Caco-2 (cell line): ENCODE data around the gene ASF1A. TPM values are rescaled to one million over a fixed set of nuclear protein-coding genes. Genes with fewer than 3 reads are reported as not detected.

Source experiments
- BruUV-seq: library from RNA; stranded (reverse); fragments of 400-500 nt; replicated peaks from 2 replicates; lab custom pipeline; 2021; lab: Mats Ljungman, UMichigan
- CTCF ChIA-PET: fragments of 300-600 bp; sonication (Branson Sonifier 250); formaldehyde crosslinking; loops from one replicate; lab custom pipeline; 2022; ENCODE audit warnings: antibody characterized with exemption; lab: Charles Lee
- POLR2A ChIA-PET: fragments of 300-600 bp; sonication (Branson Sonifier 250); formaldehyde crosslinking; loops from one replicate; lab custom pipeline; 2022; ENCODE audit warnings: antibody characterized with exemption; lab: Charles Lee
- DNase-seq, 2 experiments: peaks; one replicate each; pipeline versions ENCODE4 v3.0.0 to v3.0.0-alpha.2; 2020 to 2022
- H3K27me3 ChIP-seq: replicated peaks from 2 replicates; pipeline ENCODE4 v1.6.0; 2011; ENCODE audit warnings: low read length; ENCODE audit not compliant: control insufficient read depth, insufficient read depth
- H3K36me3 ChIP-seq: 2 replicates; pipeline ENCODE4 v1.5.1; 2011; ENCODE audit warnings: low read length; ENCODE audit not compliant: control insufficient read depth, insufficient read depth
- H3K4me1 ChIP-seq: fragments of 250-450 bp; sonication (Bioruptor Pico); 2 replicates; pipeline ENCODE4 v1.5.1; 2020; ENCODE audit warnings: mild to moderate bottlenecking
- H3K4me3 ChIP-seq: 2 replicates; pipeline ENCODE4 v1.5.1; 2011; ENCODE audit warnings: low read depth, mild to moderate bottlenecking, control low read depth, low read length
- H3K9me3 ChIP-seq: fragments of 250-450 bp; sonication (Bioruptor Pico); 2 replicates; pipeline ENCODE4 v1.5.1; 2020; ENCODE audit warnings: mild to moderate bottlenecking, moderate library complexity
- H3K27ac Mint-ChIP-seq: one replicate; pipeline ENCODE4 v1.8.0; 2022; ENCODE audit warnings: mixed read lengths; ENCODE audit not compliant: unreplicated experiment
- H3K27me3 Mint-ChIP-seq: one replicate; pipeline ENCODE4 v1.8.0; 2022; ENCODE audit warnings: mixed read lengths; ENCODE audit not compliant: insufficient read depth, unreplicated experiment
- H3K36me3 Mint-ChIP-seq: one replicate; pipeline ENCODE4 v1.8.0; 2022; ENCODE audit warnings: mild to moderate bottlenecking, mixed read lengths; ENCODE audit not compliant: insufficient read depth, unreplicated experiment
- H3K4me1 Mint-ChIP-seq: one replicate; pipeline ENCODE4 v1.8.0; 2022; ENCODE audit warnings: low read depth, mixed read lengths; ENCODE audit not compliant: unreplicated experiment
- H3K4me3 Mint-ChIP-seq: one replicate; pipeline ENCODE4 v1.8.0; 2022; ENCODE audit warnings: mild to moderate bottlenecking, moderate library complexity, mixed read lengths; ENCODE audit not compliant: unreplicated experiment
- H3K9me3 Mint-ChIP-seq: one replicate; pipeline ENCODE4 v1.8.0; 2022; ENCODE audit warnings: mixed read lengths; ENCODE audit not compliant: unreplicated experiment
- CTCF ChIP-seq, 2 experiments: fragments of 200-600 bp in 1 of 2; IDR thresholded peaks; 1 replicate in 1 of 2; 2 replicates in 1 of 2; pipeline versions ENCODE4 v1.5.1 to v1.8.0; 2011 to 2022; ENCODE audit warnings: antibody characterized with exemption in 1 of 2, control low read depth in 1 of 2, inconsistent platforms in 1 of 2, low read depth in 1 of 2, low read length in 1 of 2, mild to moderate bottlenecking in 1 of 2, moderate library complexity in 1 of 2; ENCODE audit not compliant: insufficient read depth in 1 of 2, severe bottlenecking in 1 of 2, unreplicated experiment in 1 of 2
- intact Hi-C: fragments of 100-400 bp; cut with micrococcal nuclease; formaldehyde crosslinking; loops from one replicate; pipeline ENCODE4 v1.10.0; 2022; ENCODE audit not compliant: unreplicated experiment
- total RNA-seq: library from RNA; stranded (reverse); gene quantifications from 2 replicates; pipeline ENCODE4 v1.2.3, GENCODE V29; 2022

ASF1A gene
- total RNA-seq, 1 experiment from 2014 or later = 21.9 TPM

- H3K27ac Mint-ChIP-seq = no peak overlapping the region
- H3K36me3 Mint-ChIP-seq = peaks cover 21% of the 10 kb centered on the region
- BruUV-seq = no TSS peak
- no peaks in the 10 kb centered on the region for H3K4me1 Mint-ChIP-seq
- CTCF ChIA-PET = no interaction called here
- H3K4me1 ChIP-seq = no peaks in the 10 kb centered on the region
- intact Hi-C loops = no loop called here
- H3K27me3 ChIP-seq = no peaks in the 10 kb centered on the region
- no peak for DNase-seq
- H3K9me3 ChIP-seq = no peaks in the 10 kb centered on the region
- H3K36me3 ChIP-seq = 0 out of 2 replicates have a peak, but pooled peaks cover 1% of the 10 kb centered on the region
- H3K4me3 Mint-ChIP-seq = no peak overlapping the region
- H3K9me3 Mint-ChIP-seq = no peaks in the 10 kb centered on the region
- POLR2A ChIA-PET = no interaction called here
- no peaks in the 10 kb centered on the region for H3K27me3 Mint-ChIP-seq
- TF ChIP-seq CTCF (IDR thresholded peaks at IDR 0.05; ENCODE audit: insufficient read depth in 1 of 2, low read depth in 1 of 2, low read length in 1 of 2, severe bottlenecking in 1 of 2, unreplicated experiment in 1 of 2) = no peak
- no peak overlapping the region for H3K4me3 ChIP-seq
These were observed 27.1 kb downstream of the ASF1A start for GRCh38 chr6:118921084-118921483.

- no peaks in the 10 kb centered on the region for H3K9me3 Mint-ChIP-seq
These were observed 29.1 kb downstream of the ASF1A start for GRCh38 chr6:118923035-118923434.

GRCh38 chr6:118930680-118931079, 36.7 kb downstream of the ASF1A start:
- TF ChIP-seq CTCF (IDR thresholded peaks at IDR 0.05; ENCODE audit: insufficient read depth in 1 of 2, low read depth in 1 of 2, low read length in 1 of 2, severe bottlenecking in 1 of 2, unreplicated experiment in 1 of 2) = no peak
- Mint-ChIP-seq H3K9me3 (no peaks in the 10 kb centered on the region), H3K27ac (no peak overlapping the region), H3K27me3 (no peaks in the 10 kb centered on the region), H3K36me3 (peaks cover 26% of the 10 kb centered on the region), H3K4me3 (no peak overlapping the region), H3K4me1 (peaks cover 12% of the 10 kb centered on the region)
- Histone ChIP-seq H3K9me3 (no peaks in the 10 kb centered on the region), H3K36me3 (no peaks in the 10 kb centered on the region), H3K4me3 (no peak overlapping the region), H3K4me1 (no peaks in the 10 kb centered on the region), H3K27me3 (no peaks in the 10 kb centered on the region)
- no peak for DNase-seq
- POLR2A ChIA-PET = no interaction called here
- intact Hi-C loops = no loop called here
- CTCF ChIA-PET = no interaction called here
- no TSS peak for BruUV-seq

More at GRCh38 chr6:118923035-118923434, 29.1 kb downstream of the ASF1A start:
- Mint-ChIP-seq H3K27ac (no peak overlapping the region), H3K36me3 (peaks cover 24% of the 10 kb centered on the region), H3K4me3 (no peak overlapping the region), H3K4me1 (no peaks in the 10 kb centered on the region), H3K27me3 (no peaks in the 10 kb centered on the region)
- no peak for TF ChIP-seq CTCF (IDR thresholded peaks at IDR 0.05; ENCODE audit: insufficient read depth in 1 of 2, low read depth in 1 of 2, low read length in 1 of 2, severe bottlenecking in 1 of 2, unreplicated experiment in 1 of 2)
- ChIA-PET POLR2A (no interaction called here), CTCF (no interaction called here)
- BruUV-seq = no TSS peak
- intact Hi-C loops = no loop called here
- no peak for DNase-seq
- no peak overlapping the region for H3K4me3 ChIP-seq
- H3K4me1 ChIP-seq = no peaks in the 10 kb centered on the region
- 0 out of 2 replicates have a peak, but pooled peaks cover 1% of the 10 kb centered on the region for H3K36me3 ChIP-seq
- H3K9me3 ChIP-seq = no peaks in the 10 kb centered on the region
- H3K27me3 ChIP-seq = no peaks in the 10 kb centered on the region
